Measurements from ENCODE around the gene IL17RD. TPM values are rescaled to one million over a fixed set of nuclear protein-coding genes. Genes with fewer than 3 reads are reported as not detected.

The IL17RD gene
- total RNA-seq, 1 donor from 2014 or later: 30.3 TPM

- DNase-seq (ENCODE audit: low spot score in 2 of 2, unreplicated experiment in 2 of 2): no peak
- no peaks in the 10 kb centered on the region for H3K9me3 Mint-ChIP-seq
- H3K27me3 Mint-ChIP-seq (ENCODE audit: low read depth): no peaks in the 10 kb centered on the region
- H3K4me3 Mint-ChIP-seq: no peak overlapping the region
- H3K36me3 Mint-ChIP-seq: peaks cover 5% of the 10 kb centered on the region
- no peak for TF ChIP-seq CTCF (IDR thresholded peaks at IDR 0.05; ENCODE audit: unreplicated experiment)
- H3K27ac Mint-ChIP-seq: peak overlapping the region; percentile 54
- H3K4me1 Mint-ChIP-seq: peaks cover 74% of the 10 kb centered on the region
Observed at GRCh38 chr3:57152151-57153143, 12.7 kb downstream of the IL17RD start.

GRCh38 chr3:57151749-57152148 lies 13.4 kb downstream of the IL17RD start:
- DNase-seq (ENCODE audit: low spot score in 2 of 2, unreplicated experiment in 2 of 2): no peak
- TF ChIP-seq CTCF (IDR thresholded peaks at IDR 0.05; ENCODE audit: unreplicated experiment): no peak
- no peak overlapping the region for H3K4me3 Mint-ChIP-seq
- H3K4me1 Mint-ChIP-seq: peaks cover 67% of the 10 kb centered on the region
- peak overlapping the region; percentile 54 for H3K27ac Mint-ChIP-seq
- no peaks in the 10 kb centered on the region for H3K9me3 Mint-ChIP-seq
- H3K36me3 Mint-ChIP-seq: peaks cover 5% of the 10 kb centered on the region
- H3K27me3 Mint-ChIP-seq (ENCODE audit: low read depth): no peaks in the 10 kb centered on the region

GRCh38 chr3:57151021-57151449 lies 14.1 kb downstream of the IL17RD start:
- no peak for DNase-seq (ENCODE audit: low spot score in 2 of 2, unreplicated experiment in 2 of 2)
- Mint-ChIP-seq H3K27ac (peak overlapping the region; percentile 54), H3K9me3 (no peaks in the 10 kb centered on the region), H3K36me3 (peaks cover 5% of the 10 kb centered on the region), H3K27me3 (ENCODE audit: low read depth) (no peaks in the 10 kb centered on the region), H3K4me3 (no peak overlapping the region), H3K4me1 (peaks cover 61% of the 10 kb centered on the region)
- TF ChIP-seq CTCF (IDR thresholded peaks at IDR 0.05; ENCODE audit: unreplicated experiment): no peak

- Mint-ChIP-seq H3K27me3 (ENCODE audit: low read depth) (no peaks in the 10 kb centered on the region), H3K4me1 (peaks cover 56% of the 10 kb centered on the region), H3K36me3 (peaks cover 5% of the 10 kb centered on the region), H3K9me3 (no peaks in the 10 kb centered on the region), H3K4me3 (no peak overlapping the region), H3K27ac (peak overlapping the region; percentile 54)
- DNase-seq (ENCODE audit: low spot score in 2 of 2, unreplicated experiment in 2 of 2): no peak
- no peak for TF ChIP-seq CTCF (IDR thresholded peaks at IDR 0.05; ENCODE audit: unreplicated experiment)
Observed at GRCh38 chr3:57150113-57150581, 15.0 kb downstream of the IL17RD start.

GRCh38 chr3:57147071-57147470 lies 18.1 kb downstream of the IL17RD start:
- H3K9me3 Mint-ChIP-seq: no peaks in the 10 kb centered on the region
- H3K4me3 Mint-ChIP-seq: no peak overlapping the region
- no peak for DNase-seq (ENCODE audit: low spot score in 2 of 2, unreplicated experiment in 2 of 2)
- H3K36me3 Mint-ChIP-seq: peaks cover 5% of the 10 kb centered on the region
- no peak for TF ChIP-seq CTCF (IDR thresholded peaks at IDR 0.05; ENCODE audit: unreplicated experiment)
- no peaks in the 10 kb centered on the region for H3K27me3 Mint-ChIP-seq (ENCODE audit: low read depth)
- peaks cover 42% of the 10 kb centered on the region for H3K4me1 Mint-ChIP-seq
- no peak overlapping the region for H3K27ac Mint-ChIP-seq
